Naive B cell (primary cell): Measurements from ENCODE around the gene STAMBP. TPM values are rescaled to one million over a fixed set of nuclear protein-coding genes. Genes with fewer than 3 reads are reported as not detected.

Experiments
- ATAC-seq, 2 donors: fragments of 150-1000 bp; cut with Tn5 transposase; 2 replicates each; pipeline ENCODE4 v1.10.0; 2021; ENCODE audit warnings: low read depth in 2 of 2, mild to moderate bottlenecking in 2 of 2, moderate library complexity in 2 of 2
- DNase-seq: peaks from one replicate; pipeline ENCODE4 v3.0.0; 2022
- H3K27ac Mint-ChIP-seq, 6 donors: one replicate each; pipeline ENCODE4 v1.8.0; 2020 to 2022; ENCODE audit warnings: mild to moderate bottlenecking in 6 of 6, mixed read lengths in 6 of 6, moderate library complexity in 5 of 6, inconsistent platforms in 2 of 6
- H3K27me3 Mint-ChIP-seq, 3 donors: one replicate each; pipeline ENCODE4 v1.8.0; 2021 to 2022; ENCODE audit warnings: mixed read lengths in 3 of 3, mild to moderate bottlenecking in 1 of 3
- H3K36me3 Mint-ChIP-seq, 2 donors: one replicate each; pipeline ENCODE4 v1.8.0; 2020 to 2022; ENCODE audit warnings: mixed read lengths in 2 of 2, inconsistent platforms in 1 of 2, mild to moderate bottlenecking in 1 of 2
- H3K4me1 Mint-ChIP-seq, 3 donors: one replicate each; pipeline ENCODE4 v1.8.0; 2020 to 2022; ENCODE audit warnings: mixed read lengths in 3 of 3, inconsistent platforms in 1 of 3, mild to moderate bottlenecking in 1 of 3, moderate library complexity in 1 of 3
- H3K4me3 Mint-ChIP-seq, 8 donors: one replicate each; pipeline ENCODE4 v1.8.0; 2020 to 2022; ENCODE audit warnings: mild to moderate bottlenecking in 8 of 8, mixed read lengths in 8 of 8, moderate library complexity in 8 of 8, inconsistent platforms in 2 of 8
- H3K9me3 Mint-ChIP-seq, 7 donors: one replicate each; pipeline ENCODE4 v1.8.0; 2020 to 2022; ENCODE audit warnings: mixed read lengths in 7 of 7, mild to moderate bottlenecking in 5 of 7, inconsistent platforms in 2 of 7, moderate library complexity in 1 of 7
- polyA plus RNA-seq, 6 donors: library from polyadenylated mRNA; unstranded; fragments of 300-500 nt; fragmentation: Illumina TruSeq; gene quantifications; one replicate each; pipeline ENCODE4 v1.2.3, GENCODE V29; 2021; ENCODE audit warnings: low read depth in 6 of 6

The STAMBP gene
- polyA plus RNA-seq, 6 donors from 2014 or later: 42.2 to 62.9 (median 50.9) TPM

DNA sequence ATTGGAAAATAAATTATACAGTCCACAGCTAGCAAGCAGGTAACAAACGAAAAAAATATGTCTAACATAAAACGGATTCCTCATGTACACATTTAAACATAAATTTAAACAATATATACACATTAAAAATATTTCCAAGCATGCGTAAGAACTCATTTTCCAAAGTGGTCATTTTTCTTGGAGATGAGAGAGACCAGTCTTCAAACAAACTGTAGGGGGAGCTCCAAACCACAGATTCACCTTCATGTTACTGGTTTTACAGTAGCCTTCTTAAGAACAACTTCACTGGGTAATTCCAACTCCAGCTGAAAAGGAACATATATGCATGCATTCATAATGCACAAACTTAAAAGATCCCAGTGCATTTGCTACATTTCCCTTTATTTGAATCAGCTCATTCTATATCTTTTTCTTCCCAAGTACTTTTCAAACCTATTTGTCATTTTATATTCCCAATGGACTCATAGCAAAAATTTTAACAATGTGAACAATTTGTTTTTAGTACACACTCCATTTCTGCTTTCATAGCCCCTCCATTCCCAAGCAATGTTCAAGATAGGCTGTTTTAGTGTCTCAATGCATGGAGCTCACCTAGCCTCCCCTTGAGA lies 4.7 kb upstream of the STAMBP start:
- peak overlapping the region in 1 of 8 donors; percentile 20 for H3K4me3 Mint-ChIP-seq

DNA sequence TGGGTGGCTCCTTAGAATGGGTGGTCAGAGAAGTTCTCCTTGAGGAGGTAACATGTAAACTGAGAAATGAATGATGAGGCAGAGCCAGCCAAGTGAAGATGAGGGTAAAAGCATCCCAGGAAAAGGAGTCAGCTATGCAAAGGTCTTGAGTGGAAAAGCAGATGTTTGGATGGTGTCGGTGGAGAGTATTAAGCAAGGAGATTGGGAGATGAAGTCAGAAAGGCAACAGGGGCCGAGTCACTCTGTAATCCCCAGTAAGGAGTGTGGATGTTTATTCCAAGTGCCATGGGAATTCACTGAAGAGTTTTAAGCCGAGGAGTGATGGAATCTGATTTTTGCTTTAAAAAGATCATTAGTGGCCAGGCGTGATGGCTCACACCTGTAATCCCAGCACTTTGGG lies 3.4 kb upstream of the STAMBP start:
- peak overlapping the region in 1 of 8 donors; percentile 75 for H3K4me3 Mint-ChIP-seq
- DNase-seq (no peak), ATAC-seq (no peak)
- H3K36me3 Mint-ChIP-seq: no peaks in the 10 kb centered on the region
- peaks cover 24 to 36% (median 31%) of the 10 kb centered on the region in 3 donors for H3K4me1 Mint-ChIP-seq
- peak overlapping the region in 2 of 6 donors; percentile 20 to 85 for H3K27ac Mint-ChIP-seq
- no peaks in the 10 kb centered on the region for H3K27me3 Mint-ChIP-seq
- H3K9me3 Mint-ChIP-seq: no peaks in the 10 kb centered on the region

More for the DNA sequence above, 4.7 kb upstream of the STAMBP start:
- Mint-ChIP-seq H3K27ac (peak overlapping the region in 1 of 6 donors; percentile 64), H3K27me3 (no peaks in the 10 kb centered on the region), H3K36me3 (no peaks in the 10 kb centered on the region), H3K9me3 (no peaks in the 10 kb centered on the region), H3K4me1 (peaks cover 11 to 22% (median 17%) of the 10 kb centered on the region in 3 donors)
- ATAC-seq: peak; percentile 25 to 35
- peak; percentile 54 for DNase-seq

DNA sequence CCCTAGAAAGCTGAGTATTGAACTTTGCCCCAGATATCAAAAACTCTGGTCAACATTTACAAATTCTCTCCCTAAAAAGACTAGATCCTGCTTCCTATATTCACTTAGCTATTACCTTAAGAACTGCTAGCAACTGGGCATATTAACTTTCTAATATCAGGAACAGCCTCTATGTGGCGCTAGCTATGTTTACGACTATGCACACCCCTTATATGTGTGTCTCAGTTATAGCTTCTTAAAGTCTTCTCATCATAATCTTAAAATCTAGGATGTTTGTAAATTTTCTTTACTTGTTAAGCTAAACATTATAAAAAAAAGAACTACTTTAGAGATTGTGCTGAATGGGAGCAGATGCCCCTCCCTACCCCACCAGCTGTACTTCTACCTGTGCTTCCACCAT lies 1.7 kb upstream of the STAMBP start:
- H3K36me3 Mint-ChIP-seq: no peaks in the 10 kb centered on the region
- H3K9me3 Mint-ChIP-seq: no peaks in the 10 kb centered on the region
- peak overlapping the region in 7 of 8 donors; percentile 54 to 99 (median 90) for H3K4me3 Mint-ChIP-seq
- no peak overlapping the region for H3K27ac Mint-ChIP-seq
- peaks cover 24 to 42% (median 37%) of the 10 kb centered on the region in 3 donors for H3K4me1 Mint-ChIP-seq
- no peaks in the 10 kb centered on the region for H3K27me3 Mint-ChIP-seq
- DNase-seq (no peak), ATAC-seq (no peak)

DNA sequence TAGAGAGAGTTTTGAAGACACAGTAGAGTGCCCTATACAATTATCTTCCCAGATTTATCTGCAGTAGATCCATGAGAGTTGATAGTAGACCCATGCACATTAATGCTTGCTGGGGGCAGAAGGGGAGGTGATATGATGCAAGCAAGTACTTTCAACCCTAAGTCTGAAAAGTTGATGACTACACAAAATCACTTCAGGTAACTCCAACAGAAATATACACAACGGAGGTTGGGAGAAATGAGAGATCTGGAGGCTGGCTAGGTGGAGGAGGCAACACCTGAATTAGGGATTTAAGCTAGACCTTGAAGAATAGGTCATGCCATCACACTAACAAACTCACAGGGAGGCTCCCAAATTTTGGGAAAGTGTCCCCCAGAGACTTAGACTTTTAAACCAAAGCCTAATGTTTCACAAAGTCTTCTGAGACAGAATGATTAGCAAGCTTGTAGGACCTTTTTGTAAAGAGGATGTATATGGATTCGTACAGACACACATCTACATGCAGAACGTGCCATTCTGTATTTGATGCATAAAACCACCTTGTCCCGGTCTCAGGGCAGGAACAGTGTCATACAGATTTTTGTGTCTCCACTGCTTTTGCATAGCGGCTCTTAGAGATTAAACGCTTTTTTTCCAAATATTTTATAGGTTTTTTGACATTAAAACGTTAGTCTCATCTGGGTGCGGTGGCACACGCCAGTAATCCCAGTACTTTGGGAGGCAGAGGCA lies 937 bp upstream of the STAMBP start:
- H3K27me3 Mint-ChIP-seq: no peaks in the 10 kb centered on the region
- H3K9me3 Mint-ChIP-seq: peaks cover 0 to 5% (median 3%) of the 10 kb centered on the region in 7 donors
- peak overlapping the region; percentile 88 to 99 (median 97) for H3K4me3 Mint-ChIP-seq
- peaks cover 30 to 50% (median 41%) of the 10 kb centered on the region in 3 donors for H3K4me1 Mint-ChIP-seq
- DNase-seq (no peak), ATAC-seq (no peak)
- H3K36me3 Mint-ChIP-seq: peaks cover 5 to 6% of the 10 kb centered on the region in 2 donors
- H3K27ac Mint-ChIP-seq: peak overlapping the region in 3 of 6 donors; percentile 62 to 95 (median 76)

DNA sequence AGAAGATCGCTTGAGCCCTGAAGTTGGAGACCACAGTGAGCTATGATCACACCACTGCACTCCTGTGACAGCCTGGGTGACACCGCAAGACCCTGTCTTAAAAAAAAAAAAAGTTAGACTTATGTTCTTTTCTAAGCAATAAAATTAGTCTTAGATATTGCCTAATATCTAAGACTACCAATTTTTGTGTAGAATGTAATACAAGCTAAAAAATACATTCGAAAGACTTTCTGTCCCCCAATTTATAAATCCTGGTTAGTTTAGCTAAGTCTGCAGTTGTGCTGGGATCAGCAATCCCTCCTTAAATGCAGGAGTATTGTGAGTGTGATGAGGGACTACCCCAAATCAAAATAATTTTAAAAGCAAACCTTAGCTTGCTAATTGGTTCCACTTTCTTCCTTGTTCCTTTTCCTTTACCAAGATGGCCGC lies 358 bp upstream of the STAMBP start:
- Mint-ChIP-seq H3K36me3 (peaks cover 8% of the 10 kb centered on the region in 2 donors), H3K4me3 (peak overlapping the region; percentile 88 to 99 (median 97)), H3K27me3 (no peaks in the 10 kb centered on the region), H3K27ac (peak overlapping the region; percentile 91 to 99 (median 98)), H3K4me1 (peaks cover 30 to 46% (median 43%) of the 10 kb centered on the region in 3 donors), H3K9me3 (peaks cover 0 to 6% (median 3%) of the 10 kb centered on the region in 7 donors)
- DNase-seq (no peak), ATAC-seq (no peak)

DNA sequence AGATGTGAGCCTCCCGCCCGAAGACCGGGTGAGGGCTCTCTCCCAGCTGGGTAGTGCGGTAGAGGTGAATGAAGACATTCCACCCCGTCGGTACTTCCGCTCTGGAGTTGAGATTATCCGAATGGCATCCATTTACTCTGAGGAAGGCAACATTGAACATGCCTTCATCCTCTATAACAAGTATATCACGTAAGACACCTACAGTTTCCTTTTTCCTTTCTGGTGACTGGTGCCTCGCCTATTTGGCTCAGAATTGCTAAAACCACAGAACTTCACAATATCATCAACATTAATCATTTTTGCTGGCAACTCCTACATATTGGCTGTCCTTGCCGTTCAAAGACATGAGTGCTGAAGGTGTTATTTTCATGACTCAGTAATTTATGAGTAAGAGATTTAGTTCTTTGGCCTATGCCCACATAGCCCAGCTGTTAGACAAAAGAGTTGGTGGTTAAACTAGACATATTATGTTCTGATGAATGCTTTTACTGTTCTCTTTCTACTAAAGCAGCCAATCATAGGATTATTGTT lies 2.2 kb downstream of the STAMBP start:
- peaks cover 14% of the 10 kb centered on the region in 2 donors for H3K36me3 Mint-ChIP-seq
- H3K27me3 Mint-ChIP-seq: no peaks in the 10 kb centered on the region
- H3K27ac Mint-ChIP-seq: peak overlapping the region in 1 of 6 donors; percentile 98
- peaks cover 0 to 6% (median 3%) of the 10 kb centered on the region in 7 donors for H3K9me3 Mint-ChIP-seq
- ATAC-seq: no peak
- peaks cover 34 to 49% (median 43%) of the 10 kb centered on the region in 3 donors for H3K4me1 Mint-ChIP-seq
- no peak for DNase-seq
- peak overlapping the region in 3 of 8 donors; percentile 0 to 94 (median 56) for H3K4me3 Mint-ChIP-seq

DNA sequence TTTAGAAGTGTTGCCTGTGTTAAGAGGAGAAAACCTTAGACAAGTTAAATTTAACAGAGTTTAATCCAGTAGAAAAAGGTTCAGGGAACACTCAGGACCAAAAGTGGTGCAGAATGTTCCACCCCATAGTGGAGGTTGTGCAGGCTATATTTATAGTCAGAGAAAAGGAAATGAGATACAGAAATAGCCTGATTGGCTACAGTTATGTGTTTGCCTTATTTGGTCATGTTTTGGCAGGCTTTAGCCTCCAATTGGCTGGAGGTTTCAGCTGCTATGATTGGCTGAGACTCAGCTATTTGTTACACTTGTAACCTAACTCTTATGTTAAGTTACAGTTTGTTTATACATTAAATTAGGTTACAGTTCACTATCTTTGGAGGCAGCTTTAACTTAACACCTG lies 4.2 kb downstream of the STAMBP start:
- H3K4me1 Mint-ChIP-seq: peaks cover 33 to 44% (median 44%) of the 10 kb centered on the region in 3 donors
- no peak for ATAC-seq
- DNase-seq: no peak

DNA sequence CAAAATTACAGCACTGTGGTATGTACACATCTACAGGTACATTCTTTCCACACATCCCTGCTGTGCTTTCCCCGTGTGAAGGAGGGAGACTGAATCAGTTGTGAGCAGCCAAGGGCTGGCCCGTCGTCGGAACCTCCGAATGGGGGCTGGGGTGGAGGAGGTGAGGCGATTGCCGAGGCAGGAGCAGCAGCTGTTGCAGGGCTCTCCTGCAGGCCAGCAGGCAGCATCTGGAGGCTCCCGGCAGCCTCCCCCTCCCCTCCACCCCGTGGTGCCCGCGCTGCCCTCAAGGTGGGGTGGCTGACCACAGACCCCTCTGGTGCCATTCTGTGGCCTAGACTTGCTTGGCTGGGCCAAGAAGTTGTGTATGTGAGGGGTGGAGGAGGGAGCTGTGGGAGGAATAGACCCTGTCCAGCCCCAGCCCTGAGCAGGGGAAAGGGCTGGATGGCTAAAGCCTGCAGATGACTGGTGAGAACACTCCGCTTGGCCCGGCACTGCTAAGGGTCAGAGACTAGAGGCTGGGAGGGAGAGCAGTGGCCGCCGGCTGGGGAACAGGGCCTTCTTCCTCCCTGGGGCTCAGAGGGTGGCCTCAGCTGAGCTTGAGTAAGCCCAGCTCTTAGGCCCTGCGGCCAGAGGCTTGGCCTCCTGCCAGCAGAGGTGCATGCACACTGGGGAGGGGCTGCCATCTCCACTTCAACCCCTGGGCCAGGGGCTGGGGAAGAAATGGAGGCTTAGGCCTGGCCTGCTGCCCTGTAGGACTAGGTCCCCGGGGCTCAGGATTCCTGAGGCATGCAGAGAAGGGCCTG lies 7.6 kb downstream of the STAMBP start:
- no peaks in the 10 kb centered on the region for H3K27me3 Mint-ChIP-seq
- ATAC-seq (no peak), DNase-seq (no peak)
- no peak overlapping the region for H3K27ac Mint-ChIP-seq
- no peak overlapping the region for H3K4me3 Mint-ChIP-seq
- H3K4me1 Mint-ChIP-seq: peaks cover 19 to 28% (median 25%) of the 10 kb centered on the region in 3 donors
- H3K9me3 Mint-ChIP-seq: peaks cover 0 to 6% (median 3%) of the 10 kb centered on the region in 7 donors
- H3K36me3 Mint-ChIP-seq: peaks cover 14 to 21% of the 10 kb centered on the region in 2 donors

More for the DNA sequence above, 4.2 kb downstream of the STAMBP start:
- no peaks in the 10 kb centered on the region for H3K27me3 Mint-ChIP-seq
- peaks cover 0 to 6% (median 3%) of the 10 kb centered on the region in 7 donors for H3K9me3 Mint-ChIP-seq
- peaks cover 14% of the 10 kb centered on the region in 2 donors for H3K36me3 Mint-ChIP-seq
- no peak overlapping the region for H3K4me3 Mint-ChIP-seq
- no peak overlapping the region for H3K27ac Mint-ChIP-seq

DNA sequence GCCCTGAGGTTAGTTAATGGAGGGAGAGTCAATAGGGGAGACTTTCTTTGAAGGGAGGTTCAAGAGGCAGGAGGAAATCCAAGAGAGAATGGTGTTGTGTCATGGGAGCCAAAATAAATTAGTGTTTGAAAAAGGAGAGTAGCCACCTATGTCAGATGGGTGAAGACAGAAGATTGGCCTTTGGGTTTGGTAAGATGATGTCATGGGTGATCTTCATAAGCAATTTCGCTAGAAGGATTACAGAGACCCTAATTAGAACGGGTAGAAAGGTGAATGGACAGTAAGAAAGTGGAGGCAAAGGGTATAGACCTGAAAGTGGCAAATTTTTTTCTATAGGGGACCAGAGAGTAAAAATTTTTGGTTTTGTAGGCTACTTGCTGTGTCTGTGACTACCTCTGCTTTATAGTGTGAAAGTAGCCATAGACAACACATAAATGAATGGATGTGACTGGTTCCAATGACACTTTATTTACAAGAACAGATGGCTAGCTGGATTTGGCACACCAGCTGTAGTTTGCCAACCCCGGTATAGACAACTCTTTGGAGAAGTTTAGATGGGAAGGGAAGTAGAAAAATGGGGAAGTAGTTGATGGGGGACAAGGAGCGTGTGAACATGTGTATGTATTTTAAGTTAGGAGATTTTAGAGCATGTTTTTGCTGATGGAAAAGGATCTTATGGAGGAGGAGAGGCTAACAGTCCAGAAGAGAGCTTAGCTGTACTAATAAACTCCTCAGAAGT lies 9.3 kb downstream of the STAMBP start:
- H3K4me3 Mint-ChIP-seq: no peak overlapping the region
- H3K9me3 Mint-ChIP-seq: no peaks in the 10 kb centered on the region
- no peaks in the 10 kb centered on the region for H3K27me3 Mint-ChIP-seq
- H3K36me3 Mint-ChIP-seq: peaks cover 7 to 15% of the 10 kb centered on the region in 2 donors
- H3K27ac Mint-ChIP-seq: peak overlapping the region in 4 of 6 donors; percentile 1 to 92 (median 34)
- DNase-seq (no peak), ATAC-seq (no peak)
- H3K4me1 Mint-ChIP-seq: peaks cover 14 to 22% (median 16%) of the 10 kb centered on the region in 3 donors

DNA sequence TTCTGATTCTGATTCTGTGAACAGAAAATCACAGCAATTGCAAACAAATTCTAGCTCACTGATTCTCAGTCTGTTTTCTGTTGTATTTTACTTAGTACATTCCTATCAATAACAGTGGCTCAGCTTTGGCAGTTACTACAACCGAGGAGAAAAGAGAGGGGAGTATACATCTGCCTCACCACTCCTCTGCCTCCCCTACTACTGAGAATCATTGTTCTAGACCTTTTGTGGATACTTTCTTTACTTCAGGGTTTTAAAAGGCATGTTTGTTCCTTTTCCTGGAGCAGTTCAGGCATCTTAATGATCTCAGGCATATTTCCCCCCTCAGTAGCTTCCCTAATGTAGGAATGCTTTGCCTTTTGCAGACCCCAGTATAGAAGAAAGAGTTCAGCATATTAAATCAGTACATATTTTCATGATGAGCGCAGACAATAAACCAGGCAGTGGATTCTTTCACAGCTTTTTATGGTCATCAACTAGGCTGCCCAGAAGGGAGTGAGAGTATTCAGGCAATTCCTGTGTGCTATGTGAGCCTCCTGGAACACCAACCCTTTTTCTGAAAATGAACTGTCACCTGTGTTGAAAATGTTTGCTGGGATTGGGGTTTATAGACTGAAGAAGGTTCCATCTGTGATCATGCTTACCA lies 10.3 kb downstream of the STAMBP start:
- H3K4me3 Mint-ChIP-seq: no peak overlapping the region
- H3K27me3 Mint-ChIP-seq: no peaks in the 10 kb centered on the region
- ATAC-seq (no peak), DNase-seq (no peak)
- H3K9me3 Mint-ChIP-seq: no peaks in the 10 kb centered on the region
- H3K27ac Mint-ChIP-seq: peak overlapping the region in 1 of 6 donors; percentile 9
- H3K36me3 Mint-ChIP-seq: peaks cover 7 to 14% of the 10 kb centered on the region in 2 donors
- H3K4me1 Mint-ChIP-seq: peaks cover 14 to 22% (median 16%) of the 10 kb centered on the region in 3 donors

DNA sequence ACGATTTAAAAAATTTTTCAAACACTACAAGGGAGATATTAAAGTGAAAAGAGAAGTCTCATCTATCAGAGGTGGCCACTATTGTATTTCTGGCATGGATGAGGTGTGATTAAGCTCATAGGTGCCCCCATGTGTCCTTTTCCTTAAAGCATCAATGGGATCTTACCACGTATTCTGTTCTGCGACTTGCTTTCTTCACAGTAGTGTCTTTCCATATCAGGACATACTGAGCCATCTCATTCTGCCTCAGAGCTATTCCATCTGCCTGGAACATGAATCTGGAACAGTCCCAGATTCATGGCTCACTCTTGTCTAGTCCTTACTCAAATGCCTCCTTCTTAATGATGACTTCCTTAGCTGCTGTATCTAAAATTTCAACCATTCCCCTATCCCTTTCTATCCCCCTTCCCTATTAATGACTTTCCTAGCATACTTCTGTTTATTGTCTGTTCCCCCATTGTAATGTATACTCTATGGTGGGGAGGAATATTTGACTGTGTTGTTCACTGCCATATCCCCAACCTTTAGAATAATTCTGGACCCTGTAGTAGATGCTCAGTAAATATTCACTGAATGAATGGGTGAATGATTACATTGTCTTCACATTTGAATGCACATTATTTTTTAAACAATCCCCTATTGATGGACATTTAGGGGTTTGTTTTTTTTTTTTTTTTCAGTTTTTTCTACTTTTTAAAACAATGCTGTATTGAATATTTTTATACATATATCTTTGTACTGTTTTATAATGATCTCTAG lies 11.1 kb downstream of the STAMBP start:
- DNase-seq: no peak
- Mint-ChIP-seq H3K36me3 (peaks cover 5 to 18% of the 10 kb centered on the region in 2 donors), H3K4me3 (no peak overlapping the region), H3K4me1 (peaks cover 10 to 17% (median 16%) of the 10 kb centered on the region in 3 donors), H3K9me3 (no peaks in the 10 kb centered on the region), H3K27ac (peak overlapping the region in 2 of 6 donors; percentile 26 to 60), H3K27me3 (no peaks in the 10 kb centered on the region)
- ATAC-seq: no peak
